Calu3 (cell line): ENCODE measurements around the gene GNAI3. TPM values are rescaled to one million over a fixed set of nuclear protein-coding genes. Genes with fewer than 3 reads are reported as not detected.
A peak's percentile ranks its signal among the peaks of the same experiment; 100 is the strongest.

Experiments used
- Bru-seq: library from RNA; stranded (reverse); fragments of 400-500 nt; gene quantifications from one replicate; lab custom pipeline; 2021; lab: Mats Ljungman, UMichigan
- BruChase-seq, 2 experiments: library from RNA; stranded (reverse); fragments of 400-500 nt; gene quantifications; one replicate each; lab custom pipeline; 2021; lab: Mats Ljungman, UMichigan
- BruUV-seq: library from RNA; stranded (reverse); fragments of 400-500 nt; replicated peaks from 2 replicates; lab custom pipeline; 2021; lab: Mats Ljungman, UMichigan
- CTCF ChIA-PET: fragments of 300-600 bp; sonication (Branson Sonifier 250); formaldehyde crosslinking; loops from one replicate; lab custom pipeline; 2022; ENCODE audit warnings: antibody characterized with exemption; lab: Charles Lee
- DNase-seq: peaks from one replicate; pipeline ENCODE4 v3.0.0; 2022
- H3K27ac Mint-ChIP-seq: one replicate; pipeline ENCODE4 v1.8.0; 2022; ENCODE audit warnings: mixed read lengths; ENCODE audit not compliant: unreplicated experiment
- H3K27me3 Mint-ChIP-seq: one replicate; pipeline ENCODE4 v1.8.0; 2022; ENCODE audit warnings: mixed read lengths; ENCODE audit not compliant: unreplicated experiment
- H3K36me3 Mint-ChIP-seq: one replicate; pipeline ENCODE4 v1.8.0; 2022; ENCODE audit warnings: mild to moderate bottlenecking, moderate library complexity, mixed read lengths; ENCODE audit not compliant: insufficient read depth, unreplicated experiment
- H3K4me1 Mint-ChIP-seq: one replicate; pipeline ENCODE4 v1.8.0; 2022; ENCODE audit warnings: mild to moderate bottlenecking, low read depth, mixed read lengths; ENCODE audit not compliant: unreplicated experiment
- H3K4me3 Mint-ChIP-seq: one replicate; pipeline ENCODE4 v1.8.0; 2022; ENCODE audit warnings: mild to moderate bottlenecking, low read depth, moderate library complexity, mixed read lengths; ENCODE audit not compliant: unreplicated experiment
- H3K9me3 Mint-ChIP-seq: one replicate; pipeline ENCODE4 v1.8.0; 2022; ENCODE audit warnings: low read depth, mixed read lengths; ENCODE audit not compliant: unreplicated experiment
- intact Hi-C: fragments of 100-400 bp; cut with micrococcal nuclease; formaldehyde crosslinking; loops from one replicate; pipeline ENCODE4 v1.10.0; 2022; ENCODE audit not compliant: unreplicated experiment
- long read RNA-seq: library from polyadenylated mRNA; stranded (forward); transcript quantifications from one replicate; pipeline ENCODE4 v2.0.0, GENCODE V29; 2022
- total RNA-seq: library from RNA; stranded (reverse); gene quantifications from 2 replicates; pipeline ENCODE4 v1.2.3, GENCODE V29; 2022
- TF ChIP-seq, protein P1 (sequence below): fragments of 200-600 bp; IDR thresholded peaks from one replicate; pipeline ENCODE4 v1.8.0; 2022; ENCODE audit warnings: antibody characterized with exemption; ENCODE audit not compliant: unreplicated experiment

GNAI3 gene
- total RNA-seq (6.3 and 6.5 TPM in 2 replicates), Bru-seq, nascent RNA (percentile 87 among the genes with signal in this experiment), BruChase-seq, experiment 1, labeled RNA remaining after a 6-hour chase (percentile 86 among the genes with signal in this experiment), BruChase-seq, experiment 2, labeled RNA remaining after a 2-hour chase (percentile 81 among the genes with signal in this experiment)
- long read RNA-seq, full-length matches to known transcripts: 150 of 161 reads
- long read RNA-seq, partial matches to known transcripts: 5 of 161 reads
- long read RNA-seq, other reads (novel, unspliced or antisense): 6 of 161 reads

DNA sequence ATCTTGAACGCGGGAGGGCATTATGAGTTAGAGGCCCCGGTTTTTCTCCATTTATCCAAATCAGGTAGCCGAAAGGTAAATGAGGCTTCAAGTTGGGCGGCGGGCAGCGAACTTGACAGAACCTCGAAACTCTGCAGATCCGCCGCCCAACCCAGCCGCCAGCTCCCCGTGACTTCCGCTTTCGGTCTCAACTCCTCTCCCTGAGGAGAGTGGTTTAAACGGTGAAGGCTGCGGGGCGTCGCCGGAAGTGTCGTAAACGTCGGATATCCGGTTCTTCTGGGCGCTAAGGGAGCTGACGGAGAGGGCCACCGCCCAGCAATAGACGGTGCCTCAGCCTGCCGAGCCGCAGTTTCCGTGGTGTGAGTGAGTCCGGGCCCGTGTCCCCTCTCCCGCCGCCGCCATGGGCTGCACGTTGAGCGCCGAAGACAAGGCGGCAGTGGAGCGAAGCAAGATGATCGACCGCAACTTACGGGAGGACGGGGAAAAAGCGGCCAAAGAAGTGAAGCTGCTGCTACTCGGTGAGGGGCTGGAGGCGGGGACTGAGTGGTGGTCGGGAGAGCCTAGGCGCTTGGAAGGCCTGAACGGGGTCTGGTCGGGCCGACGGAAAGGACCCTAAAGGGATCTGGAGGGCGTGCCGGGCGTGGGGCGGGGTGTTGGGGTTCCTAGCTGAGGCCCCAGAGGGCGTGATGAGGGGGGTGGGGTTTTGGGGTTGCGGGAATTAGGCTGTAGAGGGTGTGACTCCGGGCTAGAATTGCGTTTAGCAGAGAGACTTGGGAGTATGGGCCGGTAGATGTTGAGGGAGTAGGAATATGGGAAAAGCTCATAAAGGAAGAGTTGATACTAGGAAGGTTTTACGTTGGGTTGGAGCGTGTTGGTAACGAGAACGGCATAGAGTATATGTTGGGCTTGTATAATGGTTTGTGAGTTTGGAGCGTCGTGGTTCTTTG lies at the start of gene GNAI3:
GNAI3 (plus strand) TSS at position 295 of the 947 bp plus-strand sequence; CDS start at position 401, 106 bp downstream.
- DNase-seq: peak; percentile 87
- H3K4me1 Mint-ChIP-seq: no peaks in the 10 kb centered on the region
- TF ChIP-seq, protein P1, sequence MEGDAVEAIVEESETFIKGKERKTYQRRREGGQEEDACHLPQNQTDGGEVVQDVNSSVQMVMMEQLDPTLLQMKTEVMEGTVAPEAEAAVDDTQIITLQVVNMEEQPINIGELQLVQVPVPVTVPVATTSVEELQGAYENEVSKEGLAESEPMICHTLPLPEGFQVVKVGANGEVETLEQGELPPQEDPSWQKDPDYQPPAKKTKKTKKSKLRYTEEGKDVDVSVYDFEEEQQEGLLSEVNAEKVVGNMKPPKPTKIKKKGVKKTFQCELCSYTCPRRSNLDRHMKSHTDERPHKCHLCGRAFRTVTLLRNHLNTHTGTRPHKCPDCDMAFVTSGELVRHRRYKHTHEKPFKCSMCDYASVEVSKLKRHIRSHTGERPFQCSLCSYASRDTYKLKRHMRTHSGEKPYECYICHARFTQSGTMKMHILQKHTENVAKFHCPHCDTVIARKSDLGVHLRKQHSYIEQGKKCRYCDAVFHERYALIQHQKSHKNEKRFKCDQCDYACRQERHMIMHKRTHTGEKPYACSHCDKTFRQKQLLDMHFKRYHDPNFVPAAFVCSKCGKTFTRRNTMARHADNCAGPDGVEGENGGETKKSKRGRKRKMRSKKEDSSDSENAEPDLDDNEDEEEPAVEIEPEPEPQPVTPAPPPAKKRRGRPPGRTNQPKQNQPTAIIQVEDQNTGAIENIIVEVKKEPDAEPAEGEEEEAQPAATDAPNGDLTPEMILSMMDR: no peak
- CTCF ChIA-PET: interaction anchor here (0.6 to 2.0 kb wide), 9 partner anchors 16 to 436 kb away, joined by 3 to 9 read pairs (median 5); partner anchors contain the start of gene AHCYL1
- H3K27me3 Mint-ChIP-seq: peaks cover 14% of the 10 kb centered on the region
- H3K4me3 Mint-ChIP-seq: peak within 1 kb of the TSS; percentile 91
- H3K27ac Mint-ChIP-seq: peak within 1 kb of the TSS; percentile 97
- intact Hi-C loops: loop anchor here (5.0 kb wide), 4 partner anchors 69 to 434 kb away; partner anchors contain the start of genes AHCYL1, AMPD2 and GNAT2
- peaks cover 30% of the 10 kb centered on the region for H3K36me3 Mint-ChIP-seq
- BruUV-seq: no TSS peak
- no peaks in the 10 kb centered on the region for H3K9me3 Mint-ChIP-seq

DNA sequence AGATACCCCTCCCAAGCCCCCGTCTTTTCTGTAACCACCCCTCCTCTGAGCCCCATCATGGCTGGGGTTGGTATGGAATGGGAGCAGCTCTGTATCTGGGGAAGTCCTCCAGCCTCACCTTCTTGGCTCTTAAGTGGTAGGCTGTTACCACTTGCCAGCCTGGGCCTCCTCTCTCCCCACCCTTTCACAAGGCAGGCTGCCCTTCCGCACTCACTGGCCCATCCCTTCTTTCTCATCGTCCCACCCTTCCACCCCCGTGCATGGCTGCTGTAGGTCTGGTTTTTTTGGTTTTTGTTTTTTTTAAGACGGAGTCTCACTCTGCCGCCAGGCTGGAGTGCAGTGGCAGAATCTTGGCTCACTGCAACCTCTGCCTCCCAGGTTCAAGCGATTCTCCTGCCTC lies 49.3 kb upstream of the GNAI3 start:
- Mint-ChIP-seq H3K27ac (no peak overlapping the region), H3K27me3 (no peaks in the 10 kb centered on the region), H3K4me3 (no peak overlapping the region), H3K9me3 (no peaks in the 10 kb centered on the region), H3K4me1 (peaks cover 7% of the 10 kb centered on the region), H3K36me3 (peaks cover 9% of the 10 kb centered on the region)
- intact Hi-C loops: no loop called here
- CTCF ChIA-PET: interaction anchor here (1.0 to 2.2 kb wide), 3 partner anchors 10 to 33 kb away, joined by 3 to 15 read pairs (median 4); partner anchors contain the start of gene AMIGO1
- DNase-seq: no peak
- no TSS peak for BruUV-seq
- TF ChIP-seq, protein P1: no peak

DNA sequence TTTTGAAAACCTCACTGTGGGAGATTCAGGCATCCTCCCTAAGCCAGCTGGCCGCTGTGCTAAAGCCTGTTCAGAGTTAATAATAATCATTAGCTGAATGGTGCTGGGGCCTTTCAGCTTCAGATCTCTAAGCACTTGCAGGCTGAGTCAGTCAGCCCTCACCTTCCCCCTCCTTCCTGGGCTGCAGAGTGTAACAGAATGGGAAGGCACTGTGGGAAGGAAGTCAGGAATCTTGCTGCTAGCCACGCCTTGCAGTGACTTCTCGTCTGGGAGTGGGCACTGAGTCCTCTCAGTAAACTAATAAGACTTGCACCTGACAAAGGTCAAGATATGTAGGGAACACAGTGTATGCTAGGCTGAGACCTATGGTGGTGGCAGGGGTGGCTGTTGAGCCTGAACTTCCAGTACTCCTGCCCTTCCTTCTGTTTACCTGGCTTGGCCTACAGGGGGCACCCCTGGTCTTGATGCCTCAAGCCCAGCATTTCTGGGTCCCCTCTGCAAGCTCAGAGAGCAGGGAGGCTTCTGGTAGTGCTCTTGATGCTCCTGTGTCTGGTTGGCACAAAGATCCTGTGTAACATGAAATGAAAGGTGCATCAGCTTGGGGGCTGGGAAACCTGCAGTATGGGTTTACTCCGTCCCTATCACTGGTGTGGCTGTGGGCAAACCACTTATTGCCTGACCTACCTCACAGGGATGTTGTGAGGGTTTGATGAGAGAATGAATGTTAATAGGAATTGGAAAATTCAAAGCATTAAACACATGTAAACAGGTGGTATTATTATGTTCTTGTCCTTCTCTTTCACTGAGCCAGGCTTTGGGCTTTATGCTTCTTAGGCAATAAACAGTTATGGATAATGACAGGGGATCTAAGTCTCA lies 48.5 kb upstream of the GNAI3 start:
- DNase-seq: peak; percentile 64
- Mint-ChIP-seq H3K27me3 (no peaks in the 10 kb centered on the region), H3K27ac (no peak overlapping the region), H3K36me3 (peaks cover under 1% of the 10 kb centered on the region), H3K4me3 (no peak overlapping the region), H3K9me3 (no peaks in the 10 kb centered on the region), H3K4me1 (peaks cover 7% of the 10 kb centered on the region)
- intact Hi-C loops: no loop called here
- BruUV-seq: no TSS peak
- TF ChIP-seq, protein P1: peak; percentile 55
- CTCF ChIA-PET: interaction anchor here (0.8 to 2.2 kb wide), 4 partner anchors 9 to 183 kb away, joined by 3 to 15 read pairs (median 4); partner anchors contain the start of gene AMIGO1
